Stomach (tissue), 9 donors: ENCODE data around the gene CCT4. TPM values are rescaled to one million over a fixed set of nuclear protein-coding genes. Genes with fewer than 3 reads are reported as not detected.

ENCODE experiments used
- DNase-seq, 2 donors: peaks; one replicate each; pipeline versions ENCODE4 v3.0.0 to v3.0.0-alpha.2; 2013 to 2019
- H3K27ac ChIP-seq, 5 donors: fragments of 200-600 bp in 4 of 5; sonication (generic) in 4 of 5; one replicate each; pipeline ENCODE4 v1.5.1; 2013 to 2019; ENCODE audit warnings: mild to moderate bottlenecking in 1 of 5, moderate library complexity in 1 of 5
- H3K27me3 ChIP-seq, 3 donors: fragments of 200-600 bp; sonication (generic); one replicate each; pipeline ENCODE4 v1.5.1; 2017 to 2019; ENCODE audit warnings: mixed run types in 1 of 3
- H3K36me3 ChIP-seq, 4 donors: fragments of 200-600 bp; sonication (generic); 1 replicate in 3 of 4; 2 replicates in 1 of 4; pipeline ENCODE4 v1.5.1; 2016 to 2019
- H3K4me1 ChIP-seq, 4 donors: fragments of 200-600 bp; sonication (generic); one replicate each; pipeline ENCODE4 v1.5.1; 2016 to 2019
- H3K4me3 ChIP-seq, 4 donors: fragments of 200-600 bp; sonication (generic) in 3 of 4; one replicate each; pipeline ENCODE4 v1.5.1; 2016 to 2019; ENCODE audit warnings: mild to moderate bottlenecking in 1 of 4
- H3K9me3 ChIP-seq, 4 donors: fragments of 200-600 bp; sonication (generic); one replicate each; pipeline ENCODE4 v1.5.1; 2016 to 2019
- EP300 ChIP-seq: sonication (generic); formaldehyde crosslinking; IDR thresholded peaks from one replicate; pipeline ENCODE4 v1.6.1; 2017; ENCODE audit warnings: antibody characterized with exemption
- POLR2A ChIP-seq, 4 donors: fragments of 450-650 bp; IDR thresholded peaks; one replicate each; pipeline ENCODE4 v1.6.1; 2016; ENCODE audit warnings: antibody characterized with exemption in 4 of 4, control low read depth in 2 of 4, mild to moderate bottlenecking in 1 of 4, moderate library complexity in 1 of 4
- POLR2AphosphoS5 ChIP-seq, 3 donors: sonication (generic); formaldehyde crosslinking; IDR thresholded peaks; one replicate each; pipeline ENCODE4 v1.6.1; 2016; ENCODE audit warnings: antibody characterized with exemption in 3 of 3
- WGBS, 5 donors: extraction: QIAGEN DNeasy Blood & Tissue Kit in 3 of 5; methylation state at CpG; one replicate each; pipeline versions ENCODE4 v1.1.5 to v1.1.7; 2013 to 2018; 5-methylcytosine and 5-hydroxymethylcytosine counted together
- intact Hi-C: fragments of 100-400 bp; cut with DNase I; formaldehyde crosslinking; loops from one replicate; pipeline ENCODE4 v1.15.1; 2023; ENCODE audit warnings: low total_unique reads
- polyA plus RNA-seq, 3 donors: library from polyadenylated mRNA; stranded (reverse); fragments of 200-250 nt; gene quantifications; one replicate each; pipeline ENCODE4 v1.2.3, GENCODE V29; 2013
- small RNA-seq, 4 donors: library from RNA; depleted of rRNA; stranded (forward); fragments of <200 nt; gene quantifications; one replicate each; pipeline ENCODE3, GENCODE V24; 2016
- total RNA-seq, 5 donors: library from RNA; depleted of rRNA; stranded (reverse); fragments of >200 nt; gene quantifications; one replicate each; pipeline versions ENCODE4 v1.1.0 to v1.2.3, GENCODE V29; 2014 to 2016
- TF ChIP-seq, protein P1 (sequence below), 7 experiments: fragments of 450-650 bp in 4 of 7; fragments of 200-600 bp in 3 of 7; sonication (generic) in 3 of 7; IDR thresholded peaks; one replicate each; pipeline ENCODE4 v1.5.1; 2016 to 2019; ENCODE audit warnings: antibody characterized with exemption in 7 of 7, control low read depth in 2 of 7, mild to moderate bottlenecking in 1 of 7
- donor health status: healthy with polysubstance abuse.
- donor health status: Bipolar disorder and iron deficiency.
- donor health status: healthy.

The CCT4 gene
- total and polyA plus RNA-seq, 8 donors, result 18.5 to 109 (median 62.4) TPM

DNA sequence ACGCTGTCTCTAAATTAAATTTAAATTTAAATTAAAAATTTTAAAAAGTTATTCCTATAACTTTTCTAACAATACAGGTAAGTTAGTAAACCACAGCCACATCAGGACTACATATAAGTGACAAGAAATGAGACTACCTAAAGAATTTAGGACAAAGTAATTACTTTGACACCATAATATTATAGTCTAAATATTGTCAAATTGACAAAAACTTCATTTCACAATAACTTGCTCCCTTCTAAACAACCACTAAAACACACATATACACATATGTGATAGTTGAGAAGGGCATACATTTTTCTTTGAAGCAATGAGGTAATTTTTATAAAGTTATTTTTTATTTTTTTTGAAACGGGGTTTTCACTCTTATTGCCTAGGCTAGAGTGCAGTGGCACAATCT, 66.2 kb downstream of the CCT4 start:
- 87 to 97% (median 94%) methylated on average over 2 of the region's 2 CpGs for WGBS, 5 donors

More for the DNA sequence above, 66.2 kb downstream of the CCT4 start:
- Histone ChIP-seq H3K4me3 (no peak overlapping the region), H3K27me3 (no peaks in the 10 kb centered on the region), H3K36me3 (peaks cover 0 to 5% (median 2%) of the 10 kb centered on the region in 4 donors), H3K27ac (no peak overlapping the region), H3K4me1 (no peaks in the 10 kb centered on the region), H3K9me3 (no peaks in the 10 kb centered on the region)
- DNase-seq, result no peak
- intact Hi-C loops, result no loop called here
- TF ChIP-seq POLR2AphosphoS5 (IDR thresholded peaks at IDR 0.05) (no peak), POLR2A (IDR thresholded peaks at IDR 0.05) (no peak), EP300 (no peak)
- TF ChIP-seq, protein P1, sequence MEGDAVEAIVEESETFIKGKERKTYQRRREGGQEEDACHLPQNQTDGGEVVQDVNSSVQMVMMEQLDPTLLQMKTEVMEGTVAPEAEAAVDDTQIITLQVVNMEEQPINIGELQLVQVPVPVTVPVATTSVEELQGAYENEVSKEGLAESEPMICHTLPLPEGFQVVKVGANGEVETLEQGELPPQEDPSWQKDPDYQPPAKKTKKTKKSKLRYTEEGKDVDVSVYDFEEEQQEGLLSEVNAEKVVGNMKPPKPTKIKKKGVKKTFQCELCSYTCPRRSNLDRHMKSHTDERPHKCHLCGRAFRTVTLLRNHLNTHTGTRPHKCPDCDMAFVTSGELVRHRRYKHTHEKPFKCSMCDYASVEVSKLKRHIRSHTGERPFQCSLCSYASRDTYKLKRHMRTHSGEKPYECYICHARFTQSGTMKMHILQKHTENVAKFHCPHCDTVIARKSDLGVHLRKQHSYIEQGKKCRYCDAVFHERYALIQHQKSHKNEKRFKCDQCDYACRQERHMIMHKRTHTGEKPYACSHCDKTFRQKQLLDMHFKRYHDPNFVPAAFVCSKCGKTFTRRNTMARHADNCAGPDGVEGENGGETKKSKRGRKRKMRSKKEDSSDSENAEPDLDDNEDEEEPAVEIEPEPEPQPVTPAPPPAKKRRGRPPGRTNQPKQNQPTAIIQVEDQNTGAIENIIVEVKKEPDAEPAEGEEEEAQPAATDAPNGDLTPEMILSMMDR (IDR thresholded peaks at IDR 0.05), result no peak

Small RNA genes lying within 50 kb of the gene (small RNA-seq; reads per million reads assigned to genes)
- 0 reads per million in 4 donors for gene RF00019

Other genes with a start within 250 kb of the CCT4 start
- 10 to 100 TPM in 1 of 5 donors, 1 to 10 TPM in 4; 1.7 to 23.9 (median 6.6) TPM for gene FAM161A, start 34.6 kb downstream of the CCT4 start, total RNA-seq
- gene FAM161A, start 34.6 kb downstream of the CCT4 start, polyA plus RNA-seq, result 1 to 10 TPM; 2.1 to 4.7 (median 2.5) TPM
- 100 to 1,000 TPM in 2 of 5 donors, 10 to 100 TPM in 3; 12.1 to 155 (median 46.2) TPM for gene COMMD1, start 17.0 kb upstream of the CCT4 start, total RNA-seq
- 10 to 100 TPM; 45.1 to 60.3 (median 48.6) TPM for gene COMMD1, start 17.0 kb upstream of the CCT4 start, polyA plus RNA-seq